Stimulated activated CD4-positive, alpha-beta T cell treated with anti-CD3 and anti-CD28 coated beads, Interleukin-4, amount 100 ng/mL, for 48 hours (primary cell): ENCODE results near the gene ELP5.
A peak's percentile ranks its signal among the peaks of the same experiment; 100 is the strongest.

Source experiments
- DNase-seq, 2 donors: peaks; one replicate each; pipeline ENCODE4 v3.0.0-alpha.2; 2020; ENCODE audit warnings: low read depth in 2 of 2

The ELP5 gene

GRCh38 chr17:7256766-7257456 is 4.9 kb downstream of the ELP5 start:
- DNase-seq, result no peak

DNA sequence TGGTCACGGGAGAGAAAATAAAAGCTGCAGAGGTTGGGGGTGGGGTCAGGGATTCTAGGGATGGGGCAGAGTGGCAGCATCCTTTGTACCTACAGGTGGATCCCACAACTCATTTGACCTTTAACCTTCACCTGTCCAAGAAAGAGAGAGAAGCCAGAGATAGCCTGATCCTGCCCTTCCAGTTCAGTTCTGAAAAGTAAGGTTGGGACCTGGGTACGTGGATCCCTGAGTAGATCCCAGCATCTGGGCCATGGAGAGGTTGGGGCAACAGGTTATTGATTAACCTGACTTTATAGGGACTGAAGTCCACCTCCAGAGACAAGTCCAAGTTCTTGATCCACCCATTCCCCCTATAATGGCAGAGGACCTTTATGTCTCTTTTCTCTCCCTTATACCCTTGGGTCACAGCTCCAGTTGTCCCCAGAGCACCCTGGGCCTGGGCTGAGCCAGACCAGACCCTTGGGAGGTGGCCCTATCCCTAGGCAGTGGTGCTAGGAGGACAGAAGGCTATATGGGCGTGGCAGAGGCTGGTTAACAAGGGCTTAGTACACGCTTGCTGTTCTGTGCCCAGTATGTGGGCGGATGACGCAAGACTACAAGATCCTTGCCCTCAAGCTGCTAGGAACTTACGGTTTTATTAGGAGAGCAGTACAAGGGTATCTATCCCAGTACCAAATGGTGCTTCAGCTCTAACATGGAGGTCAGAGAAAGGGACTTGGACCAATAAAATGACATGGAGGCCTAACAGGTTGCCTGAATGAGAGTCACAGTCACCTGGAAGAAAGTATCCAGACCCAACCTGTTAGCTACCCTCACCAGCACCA is 6.9 kb downstream of the ELP5 start:
- DNase-seq, result no peak

GRCh38 chr17:7259555-7259889 is 7.5 kb downstream of the ELP5 start:
- no peak for DNase-seq

GRCh38 chr17:7260151-7260550 is 8.1 kb downstream of the ELP5 start:
- DNase-seq, result no peak

DNA sequence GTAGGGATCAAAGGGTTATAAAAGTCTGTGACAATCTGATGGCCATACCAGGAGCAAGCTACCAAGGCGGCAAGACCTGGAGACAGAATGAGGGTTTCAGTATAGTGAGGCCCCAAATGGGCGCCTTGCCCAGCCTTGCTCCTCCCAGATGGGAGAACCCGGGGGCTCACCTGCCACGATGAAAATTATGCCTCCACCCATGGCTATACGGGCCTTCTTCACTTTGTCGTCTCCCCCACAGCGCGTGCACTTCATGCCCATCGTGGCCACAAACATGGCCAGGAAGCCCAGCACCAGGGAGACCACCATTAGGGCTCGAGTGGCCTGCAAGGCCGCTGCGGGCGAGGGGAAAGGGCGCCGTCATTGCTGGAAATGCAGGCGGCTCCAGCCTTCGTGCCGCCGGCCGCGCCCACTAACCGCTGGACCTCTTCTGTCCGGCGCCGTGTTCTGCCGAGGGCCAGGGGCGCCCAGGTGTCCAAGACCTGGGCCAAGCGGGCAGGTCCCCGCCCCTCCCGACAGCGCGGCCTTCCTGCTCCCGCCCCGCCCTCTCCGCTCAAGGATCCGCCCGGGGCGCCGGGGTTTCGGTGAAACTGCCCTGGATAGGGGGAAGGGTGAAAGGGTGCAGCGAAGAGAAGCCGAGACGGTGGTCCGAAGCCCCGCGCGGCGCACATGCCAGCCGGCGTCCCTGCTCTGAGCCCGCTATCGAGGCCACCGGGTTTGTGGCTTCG is 8.8 kb downstream of the ELP5 start:
- no peak for DNase-seq

DNA sequence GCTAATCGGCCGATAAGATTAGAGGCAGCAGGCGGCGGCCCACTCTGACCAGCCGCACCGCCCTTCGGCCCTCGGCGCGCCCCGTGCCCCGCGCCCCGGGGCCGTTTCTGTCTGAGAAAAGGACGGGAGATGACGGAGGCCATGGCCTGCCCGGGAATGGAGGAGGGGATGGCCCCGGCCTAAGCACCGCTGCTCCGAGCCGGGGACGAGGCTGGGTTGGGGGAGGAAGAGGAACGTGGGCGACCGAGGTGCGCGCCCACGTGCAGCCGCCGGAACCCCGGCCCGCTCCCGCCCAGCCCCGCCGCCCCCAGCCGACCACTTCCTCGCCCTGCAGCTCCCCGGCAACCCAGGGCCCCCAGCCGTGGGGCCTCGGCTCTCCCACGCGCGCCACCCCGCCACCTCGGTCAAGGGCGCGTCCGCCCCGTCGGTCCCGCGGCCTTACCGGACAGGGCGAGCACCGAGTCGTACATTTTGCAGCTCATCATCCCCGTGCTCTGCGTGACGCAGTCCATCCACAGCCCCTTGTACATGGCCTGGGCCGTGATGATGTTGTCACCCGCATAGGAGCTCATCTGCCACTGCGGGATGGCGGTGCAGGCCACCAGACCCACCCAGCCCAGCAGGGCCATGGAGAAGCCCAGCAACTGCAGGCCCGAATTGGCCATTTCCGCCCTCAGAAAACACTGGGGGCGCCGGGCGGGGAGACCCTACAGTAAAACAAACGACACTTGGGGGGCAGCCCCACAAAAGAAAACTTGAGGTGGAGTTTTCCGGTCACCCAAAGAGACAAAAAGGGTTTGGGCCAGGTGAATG is 9.6 kb downstream of the ELP5 start:
- DNase-seq, result no peak

- DNase-seq, result no peak
Observed at GRCh38 chr17:7262192-7262934, 10.3 kb downstream of the ELP5 start, which contains the start of gene CLDN7. TSS of gene CLDN7 (minus strand) at chr17:7262478. CDS start at chr17:7262043, 435 bp downstream.

DNA sequence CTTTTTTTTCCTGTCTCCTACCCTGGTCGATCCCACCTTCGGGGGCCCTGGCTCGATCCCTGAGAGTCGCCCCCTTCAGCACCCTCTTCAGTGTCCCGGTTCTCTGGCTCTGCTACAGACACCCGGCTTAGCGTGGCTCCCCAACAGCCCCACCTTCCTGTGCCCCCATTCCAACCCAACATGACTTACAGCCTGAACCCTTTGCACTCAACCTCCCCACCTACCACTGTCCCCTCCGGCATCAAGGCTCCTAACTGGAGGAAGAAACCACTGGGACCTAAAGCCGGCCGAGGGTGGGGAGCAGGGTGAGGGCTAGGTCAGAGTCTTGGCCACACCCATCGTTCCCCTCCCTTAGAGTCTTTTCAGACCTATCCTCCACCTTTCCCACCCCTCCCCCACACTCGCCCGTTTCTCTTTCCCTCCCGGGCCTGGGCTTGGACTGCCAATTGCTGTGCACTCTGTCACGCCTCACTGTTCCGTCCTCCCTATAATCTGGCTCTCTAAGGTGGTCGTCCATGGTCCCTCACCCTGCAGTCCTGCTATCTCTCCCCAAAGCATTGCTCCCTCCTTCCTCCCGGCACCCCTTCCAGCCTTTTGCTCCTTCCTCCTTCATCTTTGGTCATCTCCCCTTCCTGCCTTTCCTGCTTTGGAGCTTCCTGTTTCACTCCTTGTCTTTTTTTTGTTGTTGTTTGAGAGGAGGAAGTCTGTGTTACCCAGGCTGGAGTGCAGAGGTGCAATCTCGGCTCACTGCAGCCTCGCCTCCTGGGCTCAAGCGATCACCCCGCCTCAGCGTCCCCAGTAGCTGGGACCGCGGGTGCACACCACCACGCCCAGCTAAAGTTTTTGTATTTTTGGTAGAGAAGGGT is 11.2 kb downstream of the ELP5 start:
- no peak for DNase-seq

- no peak for DNase-seq
Observed at GRCh38 chr17:7263801-7264078, 11.7 kb downstream of the ELP5 start.

DNA sequence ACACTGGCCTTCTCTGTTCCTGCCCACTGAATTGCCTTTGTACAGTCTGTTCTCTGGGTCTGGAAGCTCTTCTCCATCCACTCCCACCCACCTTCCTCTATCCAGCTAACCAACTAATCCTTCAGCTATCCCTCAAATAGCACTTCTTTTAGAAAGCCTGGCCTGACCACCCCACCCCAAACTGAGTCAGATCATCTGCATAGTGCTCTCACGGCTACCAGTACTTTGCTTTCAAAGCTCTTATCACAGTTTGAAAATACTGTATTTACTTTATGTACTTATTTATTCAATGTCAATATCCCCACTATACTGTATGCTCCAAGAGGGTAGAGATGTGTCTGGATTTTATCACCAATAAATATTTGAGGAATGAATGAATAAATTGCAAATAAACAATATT is 14.8 kb downstream of the ELP5 start:
- DNase-seq, result no peak

GRCh38 chr17:7279448-7279847 is 27.4 kb downstream of the ELP5 start:
- no peak for DNase-seq

DNA sequence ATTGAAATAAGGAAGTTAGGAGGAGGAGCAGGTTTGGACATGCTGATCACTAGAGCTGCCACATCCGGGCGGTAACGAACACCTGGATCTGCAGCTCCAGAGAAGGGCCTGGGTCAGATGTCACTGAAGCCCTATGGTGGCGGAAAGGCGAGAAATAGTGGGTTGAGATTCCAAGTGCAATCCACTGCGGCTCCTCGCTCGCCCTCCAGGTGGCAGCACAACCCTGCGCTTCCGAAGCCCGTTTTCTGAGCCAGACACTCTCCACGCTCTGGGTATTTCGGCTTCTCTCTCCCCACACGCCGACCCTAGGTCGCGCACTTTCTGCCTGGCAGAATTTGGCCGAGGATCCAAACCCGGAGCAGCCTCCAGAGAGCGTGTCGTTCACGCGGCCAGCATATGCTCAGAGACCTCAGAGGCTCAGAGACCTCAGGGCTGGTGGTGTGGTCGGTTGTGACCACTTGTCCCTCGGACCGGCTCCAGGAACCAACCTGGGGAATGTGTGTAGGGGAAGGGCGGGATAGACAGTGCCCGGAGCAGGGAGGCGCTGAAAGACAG is 28.6 kb downstream of the ELP5 start:
- peak; percentile 79 to 80 for DNase-seq

DNA sequence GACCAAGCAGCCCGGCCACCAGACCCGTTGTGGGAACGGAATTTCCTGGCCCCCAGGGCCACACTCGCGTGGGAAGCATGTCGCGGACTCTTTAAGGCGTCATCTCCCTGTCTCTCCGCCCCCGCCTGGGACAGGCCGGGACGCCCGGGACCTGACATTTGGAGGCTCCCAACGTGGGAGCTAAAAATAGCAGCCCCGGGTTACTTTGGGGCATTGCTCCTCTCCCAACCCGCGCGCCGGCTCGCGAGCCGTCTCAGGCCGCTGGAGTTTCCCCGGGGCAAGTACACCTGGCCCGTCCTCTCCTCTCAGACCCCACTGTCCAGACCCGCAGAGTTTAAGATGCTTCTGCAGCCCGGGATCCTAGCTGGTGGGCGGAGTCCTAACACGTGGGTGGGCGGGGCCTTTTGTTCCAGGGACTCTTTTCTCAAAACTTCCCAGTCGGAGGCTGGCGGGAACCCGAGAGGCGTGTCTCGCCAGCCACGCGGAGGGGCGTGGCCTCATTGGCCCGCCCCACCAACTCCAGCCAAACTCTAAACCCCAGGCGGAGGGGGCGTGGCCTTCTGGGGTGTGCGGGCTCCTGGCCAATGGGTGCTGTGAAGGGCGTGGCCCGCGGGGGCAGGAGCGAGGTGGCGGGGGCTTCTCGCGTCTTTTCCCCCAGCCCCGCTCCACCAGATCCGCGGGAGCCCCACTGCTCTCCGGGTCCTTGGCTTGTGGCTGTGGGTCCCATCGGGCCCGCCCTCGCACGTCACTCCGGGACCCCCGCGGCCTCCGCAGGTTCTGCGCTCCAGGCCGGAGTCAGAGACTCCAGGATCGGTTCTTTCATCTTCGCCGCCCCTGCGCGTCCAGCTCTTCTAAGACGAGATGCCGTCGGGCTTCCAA is 29.3 kb downstream of the ELP5 start, which contains the start of gene SLC2A4:
Gene SLC2A4 (plus strand): TSS at position 645 of the 879 bp plus-strand sequence. CDS start 217 bp downstream, at position 862.
- peak; percentile 89 to 90 for DNase-seq

DNA sequence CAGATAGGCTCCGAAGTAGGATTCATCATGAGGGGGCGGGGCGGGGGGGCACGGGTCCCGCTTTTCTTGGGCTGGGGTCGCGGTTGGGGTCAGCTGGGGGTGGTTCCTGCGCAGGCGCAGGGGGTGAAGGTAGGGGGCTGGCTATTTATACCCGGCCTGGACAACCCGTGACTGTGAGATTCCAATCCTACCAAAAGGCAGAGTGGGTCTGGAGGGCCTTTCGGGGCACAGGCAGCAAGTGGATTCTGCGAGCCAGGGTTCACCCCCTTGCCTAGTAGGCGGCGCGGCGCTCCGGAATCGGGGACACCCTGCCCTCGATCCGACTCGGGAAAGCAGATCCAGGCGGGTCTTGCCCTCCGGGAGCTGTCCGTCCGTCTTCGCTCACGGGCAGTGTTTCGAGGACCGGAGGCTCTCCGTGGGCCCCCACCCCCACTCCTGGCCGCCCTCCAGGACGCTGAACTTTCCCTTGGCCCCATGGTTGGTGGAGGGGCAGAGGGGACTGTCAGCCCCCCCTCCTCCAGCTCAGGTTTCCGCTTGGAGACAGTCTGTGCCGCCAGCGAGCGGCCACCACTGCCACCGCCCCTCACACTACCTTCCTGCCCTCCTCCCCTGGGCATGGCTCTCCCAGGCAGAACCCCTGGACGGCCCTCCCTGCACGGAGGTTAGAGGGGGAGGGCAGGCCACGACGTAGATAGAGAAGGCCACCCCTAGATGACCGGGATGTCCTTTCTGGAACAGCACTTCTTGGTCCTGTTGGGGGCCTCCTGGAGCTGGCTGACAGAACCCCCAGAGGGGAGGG is 30.1 kb downstream of the ELP5 start:
- no peak for DNase-seq

GRCh38 chr17:7282752-7283321 is 30.8 kb downstream of the ELP5 start:
- DNase-seq, result no peak

GRCh38 chr17:7283471-7284216 is 31.6 kb downstream of the ELP5 start:
- DNase-seq, result no peak

GRCh38 chr17:7284911-7285310 is 32.9 kb downstream of the ELP5 start:
- DNase-seq, result no peak
